NCI-H2227 treated with DMSO at 0.1 percent for 48 hours (cell line): ENCODE data around the gene KRTAP13-2.

Experiments
- DNase-seq: peaks from one replicate; lab custom pipeline; 2025; lab: John Stamatoyannopoulos, UW

KRTAP13-2 gene

GRCh38 chr21:30326390-30326789, 45.7 kb downstream of the KRTAP13-2 start:
- DNase-seq: no peak
